Colonic mucosa (tissue), 2 donors: ENCODE results near the gene CDH15. TPM values are rescaled to one million over a fixed set of nuclear protein-coding genes. Genes with fewer than 3 reads are reported as not detected.

Source experiments
- total RNA-seq, 2 donors: library from RNA; stranded (reverse); fragmentation: NEBNext Ultra II Directional in 1 of 2; extraction: Animal tissue kit (Norgen Biotek cat#: 25700) in 1 of 2; gene quantifications; one replicate each; pipeline ENCODE4 v1.2.1, GENCODE V29; 2021
- donor health status: DM: no; HTN: no; CAD: no.
- donor health status: DM: no; HTN: no; CAD: no.

CDH15 gene
- total RNA-seq, 2 donors from 2014 or later: not detected

Other genes starting within 250 kb of the CDH15 start
- gene CBFA2T3, start 194.5 kb upstream of the CDH15 start, total RNA-seq: 10 to 100 TPM; 10.1 to 10.5 TPM
- 10 to 100 TPM; 60.2 TPM for gene ACSF3, start 77.9 kb upstream of the CDH15 start, total RNA-seq
- gene SLC22A31, start 28.8 kb downstream of the CDH15 start, total RNA-seq: 1 to 10 TPM in 1 of 2 donors, not detected in 1; 1.3 TPM
- gene ZNF778, start 46.0 kb downstream of the CDH15 start, total RNA-seq: 1 to 10 TPM; 3.9 to 6.4 TPM